WTC11 (cell line): Measurements from ENCODE around the gene THAP6. TPM values are rescaled to one million over a fixed set of nuclear protein-coding genes. Genes with fewer than 3 reads are reported as not detected.

Experiments used
- total RNA-seq: library from RNA; stranded (reverse); gene quantifications from 3 replicates; pipeline ENCODE4 v1.2.3, GENCODE V29; 2021

Gene THAP6
- total RNA-seq, 1 experiment from 2014 or later: 13.3 TPM

Other genes starting within 250 kb of the THAP6 start
- gene RCHY1, start 70 bp upstream of the THAP6 start, total RNA-seq: 29.9 to 37.8 TPM (median 31.4 TPM) in 3 replicates
- not detected in 3 replicates for gene ODAPH, start 41.6 kb downstream of the THAP6 start, total RNA-seq
- gene CDKL2, start 116.1 kb downstream of the THAP6 start, total RNA-seq: 1.4 to 1.7 TPM (median 1.7 TPM) in 3 replicates
- 279 to 294 TPM (median 284 TPM) in 3 replicates for gene G3BP2, start 158.9 kb downstream of the THAP6 start, total RNA-seq
- 134 to 162 TPM (median 141 TPM) in 3 replicates for gene USO1, start 210.1 kb downstream of the THAP6 start, total RNA-seq